GM18526 (cell line): ENCODE data around the gene LGR6.

Experiments
- POLR2A ChIP-seq: IDR thresholded peaks from 3 replicates; pipeline ENCODE4 v1.6.1; 2011; ENCODE audit not compliant: insufficient read length; ENCODE audit errors: extremely low read depth

Gene LGR6

GRCh38 chr1:202186327-202186726 lies 7.3 kb upstream of the LGR6 start:
- TF ChIP-seq POLR2A, result no peak

DNA sequence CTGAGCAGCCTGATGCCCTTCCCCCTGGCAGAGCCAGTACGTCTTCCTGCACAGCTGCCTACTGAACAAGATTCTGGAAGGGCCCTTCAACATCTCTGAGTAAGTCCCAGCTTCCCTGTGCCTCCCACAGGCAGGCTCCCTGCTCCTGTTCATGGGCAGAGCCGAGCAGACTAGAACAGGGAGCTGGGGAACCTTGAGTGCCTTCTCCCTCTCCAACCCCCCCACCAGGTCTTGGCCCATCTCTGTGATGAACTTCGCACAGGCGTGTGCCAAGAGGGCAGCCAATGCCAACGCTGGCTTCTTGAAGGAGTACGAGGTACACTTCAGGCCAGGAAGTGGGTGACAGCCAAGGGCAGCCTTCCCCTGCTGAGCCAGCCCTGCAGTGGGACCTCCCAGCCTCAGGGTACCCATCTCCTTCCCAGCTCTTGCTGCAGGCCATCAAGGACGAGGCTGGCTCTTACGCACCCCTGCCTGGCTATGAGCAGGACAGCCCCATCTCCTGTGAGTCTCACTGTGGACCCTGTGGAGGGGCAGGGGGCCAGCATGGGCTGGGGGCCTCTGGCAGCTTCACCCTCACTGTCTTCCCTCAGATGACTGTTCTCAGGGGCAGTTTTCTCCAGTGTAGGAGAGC lies 6.4 kb upstream of the LGR6 start:
- TF ChIP-seq POLR2A, result no peak

- no peak for TF ChIP-seq POLR2A
These were observed 5.7 kb upstream of the LGR6 start for GRCh38 chr1:202187697-202188407.

- no peak for TF ChIP-seq POLR2A
These were observed 4.4 kb upstream of the LGR6 start for GRCh38 chr1:202189001-202189790.

- no peak for TF ChIP-seq POLR2A
These were observed 3.5 kb upstream of the LGR6 start for GRCh38 chr1:202189918-202190715.

GRCh38 chr1:202192770-202193613 lies 607 bp upstream of the LGR6 start:
- TF ChIP-seq POLR2A, result no peak

- no peak for TF ChIP-seq POLR2A
These were observed 689 bp downstream of the LGR6 start for GRCh38 chr1:202194328-202194648.

DNA sequence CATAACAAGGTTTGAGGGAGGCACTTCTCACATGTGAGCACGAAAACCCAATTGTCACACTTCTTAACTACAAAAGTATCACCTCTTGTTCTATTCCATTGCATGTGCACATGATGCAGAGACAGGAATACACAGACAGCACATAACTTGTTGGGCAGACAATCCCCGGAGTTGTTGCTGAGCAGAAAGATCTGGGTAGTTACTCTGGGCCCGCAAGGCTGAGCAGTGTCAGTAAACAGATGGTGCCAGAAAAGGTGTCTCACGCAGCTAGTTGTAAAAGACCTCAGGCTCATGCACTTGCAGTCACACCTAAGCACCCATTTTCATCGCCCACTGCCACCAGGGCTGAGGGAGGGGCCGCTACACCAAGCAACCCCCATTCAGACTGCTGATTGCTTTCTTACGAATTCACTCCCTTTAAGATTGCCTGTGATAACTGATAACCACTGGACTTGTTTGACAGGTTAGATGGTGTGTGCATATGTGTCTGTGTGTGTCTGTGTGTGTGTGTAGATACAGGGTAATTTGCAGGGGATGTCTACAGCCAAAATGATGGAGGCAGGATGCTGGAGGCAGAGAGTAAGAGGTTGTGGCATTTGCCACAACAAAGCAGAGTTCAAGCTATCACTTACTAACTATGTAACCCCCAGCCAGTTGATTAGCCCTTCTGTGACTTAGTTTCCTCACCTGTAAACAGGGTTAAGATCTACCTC lies 4.2 kb downstream of the LGR6 start:
- no peak for TF ChIP-seq POLR2A

- TF ChIP-seq POLR2A, result no peak
These were observed 4.7 kb downstream of the LGR6 start for GRCh38 chr1:202198366-202198724.

DNA sequence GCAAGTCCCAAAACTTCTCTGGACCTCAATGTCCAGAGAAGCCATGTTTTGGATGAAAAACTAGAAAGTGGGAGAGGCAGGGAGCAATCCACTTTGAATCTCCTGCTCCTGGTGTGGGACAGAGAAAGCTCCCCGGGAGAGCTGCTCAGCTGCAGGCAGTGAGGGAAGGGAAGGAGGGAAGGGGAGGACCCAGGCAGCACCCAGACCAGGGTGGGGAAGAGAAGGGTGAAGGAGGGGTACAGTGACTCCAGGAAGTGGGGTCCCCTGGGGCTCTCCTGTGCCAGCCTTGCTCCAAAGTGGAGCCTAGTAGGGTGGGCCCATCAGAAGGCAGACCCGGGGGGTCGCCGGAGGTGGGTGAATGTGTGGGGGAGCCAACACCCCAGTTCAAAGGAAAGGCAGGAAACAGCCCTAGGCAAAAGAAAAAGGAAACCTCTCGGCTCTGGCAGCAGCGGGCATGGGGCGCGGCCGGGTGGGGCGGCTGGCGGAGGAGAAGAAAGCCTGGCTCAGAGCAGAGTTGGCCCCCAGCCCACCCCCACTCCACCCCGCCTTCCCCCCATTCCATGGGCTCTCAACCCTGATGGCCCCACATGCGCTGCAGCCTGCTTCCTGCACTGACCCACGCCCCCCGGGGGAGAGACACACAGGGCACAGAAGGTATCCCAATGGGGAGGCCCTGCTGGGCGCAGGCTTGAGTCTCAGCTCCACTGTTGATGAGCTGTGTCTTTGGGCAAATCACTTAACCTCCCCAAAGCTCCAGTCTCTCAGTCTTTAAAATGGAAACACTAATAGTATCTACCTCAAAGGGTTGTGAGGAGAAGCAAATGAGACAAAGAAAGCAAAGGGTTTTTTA lies 5.7 kb downstream of the LGR6 start:
- TF ChIP-seq POLR2A, result no peak

DNA sequence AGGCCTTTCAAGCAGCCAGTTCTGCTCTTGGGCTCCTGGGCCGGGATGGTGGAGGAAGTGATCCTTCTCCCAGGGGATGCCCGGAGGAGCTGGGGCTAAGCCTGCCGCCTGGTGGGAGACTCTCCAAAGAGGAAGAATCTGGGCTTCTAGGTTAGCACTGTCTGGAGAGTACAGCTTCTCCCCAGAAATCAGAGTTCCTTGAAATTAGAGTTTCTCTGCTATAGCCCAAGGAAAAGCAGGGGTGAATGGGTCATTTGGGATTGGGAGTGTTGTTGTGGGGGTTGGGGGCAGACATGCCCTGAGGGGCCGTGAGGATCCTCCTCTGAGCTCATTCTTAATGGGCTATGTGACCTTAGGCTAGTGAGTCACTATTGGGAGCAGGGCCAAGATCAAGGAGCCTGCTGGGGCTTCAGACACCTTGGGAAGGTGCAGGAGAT lies 6.5 kb downstream of the LGR6 start:
- TF ChIP-seq POLR2A, result no peak

DNA sequence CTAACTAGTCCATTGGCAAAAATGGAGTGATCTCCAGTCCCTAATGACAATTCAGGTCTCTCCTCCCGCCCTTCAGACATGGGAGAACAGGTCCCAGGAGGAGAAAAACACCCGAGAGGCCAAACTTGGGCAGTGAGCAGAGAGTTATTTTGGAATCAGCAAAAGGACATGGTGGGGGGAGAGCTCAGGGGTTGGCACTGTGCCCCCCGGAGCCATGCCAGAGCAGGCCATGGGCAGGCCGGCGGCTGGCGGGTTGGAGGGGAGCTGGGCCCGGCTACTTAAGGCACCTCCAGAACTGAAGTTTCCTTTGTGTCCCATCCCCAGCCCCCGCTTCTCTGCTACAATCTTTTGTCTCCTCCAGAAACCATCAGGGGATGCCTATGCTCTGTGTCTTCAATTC lies 7.1 kb downstream of the LGR6 start:
- TF ChIP-seq POLR2A, result no peak

DNA sequence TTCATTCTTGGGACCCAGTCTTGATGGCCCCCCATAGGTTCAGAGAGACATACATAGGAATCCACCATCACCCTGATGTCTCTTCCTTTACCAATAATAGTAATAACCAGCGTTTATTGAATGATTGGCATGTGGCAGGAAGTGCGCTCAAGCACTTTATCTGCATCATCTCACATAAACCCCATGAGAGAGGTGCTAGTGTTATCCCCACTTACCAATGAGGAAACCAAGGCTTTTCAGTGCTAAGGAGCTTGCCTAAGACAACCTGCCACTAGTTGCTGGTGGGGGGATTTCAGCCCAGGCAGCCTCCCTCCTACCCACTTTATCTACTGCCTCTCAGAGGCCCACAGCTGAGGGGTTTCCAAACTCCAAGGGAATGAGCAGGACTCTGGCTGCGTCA lies 7.7 kb downstream of the LGR6 start:
- TF ChIP-seq POLR2A, result no peak

DNA sequence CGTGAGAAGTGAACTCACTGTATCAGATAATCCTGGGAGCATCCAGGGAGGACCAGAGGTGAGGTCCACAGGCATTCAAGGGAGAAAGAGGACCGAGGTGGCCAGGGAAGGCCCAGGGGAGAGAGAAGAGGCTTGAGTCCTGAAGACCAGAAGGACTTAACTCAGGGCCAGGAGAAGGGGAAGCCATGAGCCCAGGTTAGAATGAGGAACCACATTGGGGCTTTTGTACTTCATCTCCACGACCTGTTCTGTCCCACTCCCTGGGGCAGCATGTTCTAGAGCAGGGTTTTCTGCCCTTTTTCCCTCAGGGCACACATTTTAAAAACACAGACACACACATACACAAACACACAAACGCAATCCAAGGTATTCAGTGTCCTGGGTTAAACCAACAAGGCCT lies 8.4 kb downstream of the LGR6 start:
- no peak for TF ChIP-seq POLR2A
